GM23338 (cell line): ENCODE measurements around the gene DGKG.

ENCODE experiments used
- CTCF ChIP-seq, 2 experiments: fragments of 200-600 bp in 1 of 2; sonication (generic) in 1 of 2; conservative IDR thresholded peaks; 2 replicates each; pipeline versions ENCODE4 v1.5.1 to v1.6.1; 2016 to 2017; ENCODE audit warnings: antibody characterized with exemption in 2 of 2, low read depth in 2 of 2, mild to moderate bottlenecking in 2 of 2, moderate library complexity in 1 of 2
- POLR2AphosphoS5 ChIP-seq: IDR thresholded peaks from 2 replicates; pipeline ENCODE4 v1.6.1; 2016; ENCODE audit warnings: antibody characterized with exemption, low read depth

GRCh38 chr3:186209810-186210752 lies 152.0 kb downstream of the DGKG start:
- TF ChIP-seq CTCF (conservative IDR thresholded peaks at IDR 0.05; ENCODE audit: low read depth in 2 of 2): no peak
- TF ChIP-seq POLR2AphosphoS5: no peak
